Thoracic aorta (tissue), 2 donors: Measurements from ENCODE around the gene ZBTB7C. TPM values are rescaled to one million over a fixed set of nuclear protein-coding genes. Genes with fewer than 3 reads are reported as not detected.
"Not testable (repeated sequence)": the region's sequence is repeated elsewhere in the genome, so short reads cannot be mapped to it uniquely, and the experiment has no call there.

ENCODE experiments used
- ATAC-seq: fragments of 150-250 bp; one replicate; pipeline ENCODE4 v1.8.0; 2017; ENCODE audit warnings: low read depth; ENCODE audit not compliant: insufficient number of reproducible peaks, low FRiP score
- DNase-seq: peaks from one replicate; pipeline ENCODE4 v3.0.0-alpha.2; 2020; ENCODE audit warnings: low spot score
- H3K27ac ChIP-seq, 2 donors: fragments of 200-600 bp; sonication (generic); 1 replicate in 1 of 2; 2 replicates in 1 of 2; pipeline ENCODE4 v1.5.1; 2016; ENCODE audit warnings: mild to moderate bottlenecking in 2 of 2, moderate library complexity in 2 of 2
- H3K27me3 ChIP-seq: fragments of 200-600 bp; sonication (generic); replicated peaks from 2 replicates; pipeline ENCODE4 v1.6.0; 2016; ENCODE audit warnings: mild to moderate bottlenecking; ENCODE audit not compliant: insufficient read depth
- H3K36me3 ChIP-seq: fragments of 200-600 bp; sonication (generic); one replicate; pipeline ENCODE4 v1.5.1; 2016
- H3K4me1 ChIP-seq, 2 donors: fragments of 200-600 bp; sonication (generic); 1 replicate in 1 of 2; 2 replicates in 1 of 2; pipeline versions ENCODE4 v1.5.1 to v1.6.0; 2016; ENCODE audit warnings: low read depth in 2 of 2, mild to moderate bottlenecking in 1 of 2; ENCODE audit not compliant: control insufficient read depth in 1 of 2
- H3K4me3 ChIP-seq: fragments of 200-600 bp; sonication (generic); 2 replicates; pipeline ENCODE4 v1.5.1; 2016; ENCODE audit warnings: mild to moderate bottlenecking
- H3K9me3 ChIP-seq: fragments of 200-600 bp; sonication (generic); 2 replicates; pipeline ENCODE4 v1.5.1; 2016
- total RNA-seq, 2 donors: library from RNA; depleted of rRNA; stranded (reverse); fragments of >200 nt; gene quantifications; one replicate each; pipeline versions ENCODE4 v1.1.0 to v1.2.3, GENCODE V29; 2016
- TF ChIP-seq, protein P1 (sequence below): fragments of 200-600 bp; sonication (generic); IDR thresholded peaks from one replicate; pipeline ENCODE4 v1.5.1; 2019; ENCODE audit warnings: antibody characterized with exemption

ZBTB7C gene
- total RNA-seq, 2 donors from 2014 or later = 9.6 to 10.9 TPM

DNA sequence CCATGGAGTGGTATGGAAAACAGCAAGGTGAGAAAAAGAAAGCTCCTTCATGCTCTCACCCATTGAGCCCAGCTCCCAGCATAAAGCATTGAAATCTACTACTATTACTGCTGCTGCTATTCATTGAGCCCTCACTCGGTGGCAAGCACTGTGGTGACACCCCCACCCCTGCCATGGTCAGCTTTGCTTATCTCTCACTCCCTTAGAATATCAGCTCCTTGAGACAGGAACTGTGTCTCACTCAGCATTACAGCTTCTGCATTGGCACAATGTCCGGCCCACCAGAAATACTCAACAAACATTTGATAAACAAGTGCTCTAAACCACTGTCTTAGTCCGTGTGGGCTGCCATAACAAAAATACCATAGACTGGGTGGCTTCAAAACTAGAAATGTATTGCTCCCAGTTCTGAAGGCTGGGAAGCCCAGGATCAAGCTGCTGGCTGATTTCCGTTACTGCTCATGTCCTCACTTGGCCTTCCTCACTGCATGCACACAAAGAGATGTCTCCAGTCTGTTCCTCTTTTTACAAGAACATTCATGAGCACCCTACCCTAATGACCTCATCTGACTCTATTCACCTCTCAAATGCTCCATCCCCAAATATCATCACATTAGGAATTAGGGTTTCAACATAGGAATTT, 116.3 kb downstream of the ZBTB7C start:
- H3K27ac ChIP-seq = no peak overlapping the region
- H3K4me1 ChIP-seq = peaks cover 15 to 22% of the 10 kb centered on the region in 2 donors
- no peak overlapping the region for H3K4me3 ChIP-seq
- no peaks in the 10 kb centered on the region for H3K9me3 ChIP-seq
- TF ChIP-seq, protein P1, sequence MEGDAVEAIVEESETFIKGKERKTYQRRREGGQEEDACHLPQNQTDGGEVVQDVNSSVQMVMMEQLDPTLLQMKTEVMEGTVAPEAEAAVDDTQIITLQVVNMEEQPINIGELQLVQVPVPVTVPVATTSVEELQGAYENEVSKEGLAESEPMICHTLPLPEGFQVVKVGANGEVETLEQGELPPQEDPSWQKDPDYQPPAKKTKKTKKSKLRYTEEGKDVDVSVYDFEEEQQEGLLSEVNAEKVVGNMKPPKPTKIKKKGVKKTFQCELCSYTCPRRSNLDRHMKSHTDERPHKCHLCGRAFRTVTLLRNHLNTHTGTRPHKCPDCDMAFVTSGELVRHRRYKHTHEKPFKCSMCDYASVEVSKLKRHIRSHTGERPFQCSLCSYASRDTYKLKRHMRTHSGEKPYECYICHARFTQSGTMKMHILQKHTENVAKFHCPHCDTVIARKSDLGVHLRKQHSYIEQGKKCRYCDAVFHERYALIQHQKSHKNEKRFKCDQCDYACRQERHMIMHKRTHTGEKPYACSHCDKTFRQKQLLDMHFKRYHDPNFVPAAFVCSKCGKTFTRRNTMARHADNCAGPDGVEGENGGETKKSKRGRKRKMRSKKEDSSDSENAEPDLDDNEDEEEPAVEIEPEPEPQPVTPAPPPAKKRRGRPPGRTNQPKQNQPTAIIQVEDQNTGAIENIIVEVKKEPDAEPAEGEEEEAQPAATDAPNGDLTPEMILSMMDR = no peak
- H3K27me3 ChIP-seq = no peaks in the 10 kb centered on the region
- H3K36me3 ChIP-seq = no peaks in the 10 kb centered on the region
- DNase-seq (no peak), ATAC-seq (no peak)

DNA sequence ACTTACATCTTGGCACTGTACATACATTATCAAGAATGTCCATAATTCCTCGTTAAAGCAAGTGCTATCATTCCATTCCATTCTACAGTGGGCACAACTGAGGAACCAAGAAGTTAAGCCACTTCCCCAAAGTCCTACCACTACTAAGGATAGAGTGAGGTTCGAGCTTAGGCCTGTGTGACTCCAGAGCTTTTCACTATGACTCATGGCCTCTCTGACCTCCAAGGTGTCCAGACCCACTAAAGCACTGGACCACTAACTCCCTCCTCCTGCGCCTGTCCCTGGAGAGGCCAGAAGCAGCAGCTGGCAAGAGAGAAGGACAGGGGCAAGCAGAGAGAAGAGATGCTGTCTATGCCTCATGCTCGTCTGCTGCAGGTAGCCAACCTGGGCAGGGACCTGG, 117.0 kb downstream of the ZBTB7C start:
- TF ChIP-seq, protein P1 = no peak
- DNase-seq (no peak), ATAC-seq (no peak)
- Histone ChIP-seq H3K4me1 (peaks cover 15 to 22% of the 10 kb centered on the region in 2 donors), H3K9me3 (no peaks in the 10 kb centered on the region), H3K4me3 (no peak overlapping the region), H3K36me3 (no peaks in the 10 kb centered on the region), H3K27me3 (no peaks in the 10 kb centered on the region), H3K27ac (no peak overlapping the region)

DNA sequence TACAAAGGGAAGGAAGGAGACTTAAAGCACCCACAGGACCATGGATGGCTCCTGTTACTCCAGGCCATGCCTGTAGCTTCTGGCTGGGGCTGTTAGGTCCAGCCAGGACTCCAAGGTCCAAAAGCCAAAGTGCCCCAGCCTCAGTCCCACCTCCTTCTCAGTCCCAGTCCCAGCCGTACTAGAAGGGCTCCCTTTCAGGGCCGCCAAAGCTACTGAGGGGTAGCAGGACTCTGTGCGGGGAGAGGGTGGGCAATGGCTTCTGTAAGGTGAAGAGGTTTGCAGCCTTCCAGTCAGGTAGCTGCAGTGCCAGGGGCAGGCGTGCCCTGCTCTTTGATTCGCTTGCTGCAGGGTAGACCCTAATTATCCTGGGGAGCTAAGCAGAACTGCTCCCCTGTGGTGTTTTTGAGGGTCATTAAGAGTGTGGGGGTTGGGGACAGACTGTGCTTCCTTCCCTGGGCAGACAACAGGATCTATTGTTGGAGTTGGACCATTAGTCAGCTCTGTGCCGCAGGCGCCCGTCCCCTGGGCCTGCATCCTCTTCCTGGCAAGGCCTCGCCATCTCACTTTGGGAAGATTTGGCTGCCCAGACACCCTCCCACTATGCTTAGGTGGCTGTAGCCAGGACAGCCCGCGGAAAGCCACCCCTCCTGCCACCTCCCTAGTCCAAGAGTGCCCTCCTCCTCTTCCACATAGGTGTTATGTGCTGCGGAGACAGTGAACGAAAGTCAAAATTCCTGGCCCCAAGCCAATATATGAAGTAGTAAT, 118.8 kb downstream of the ZBTB7C start:
- no peaks in the 10 kb centered on the region for H3K36me3 ChIP-seq
- ATAC-seq (no peak), DNase-seq (no peak)
- no peaks in the 10 kb centered on the region for H3K9me3 ChIP-seq
- TF ChIP-seq, protein P1 = no peak
- no peaks in the 10 kb centered on the region for H3K27me3 ChIP-seq
- H3K27ac ChIP-seq = no peak overlapping the region
- H3K4me3 ChIP-seq = no peak overlapping the region
- H3K4me1 ChIP-seq = peaks cover 12 to 15% of the 10 kb centered on the region in 2 donors

DNA sequence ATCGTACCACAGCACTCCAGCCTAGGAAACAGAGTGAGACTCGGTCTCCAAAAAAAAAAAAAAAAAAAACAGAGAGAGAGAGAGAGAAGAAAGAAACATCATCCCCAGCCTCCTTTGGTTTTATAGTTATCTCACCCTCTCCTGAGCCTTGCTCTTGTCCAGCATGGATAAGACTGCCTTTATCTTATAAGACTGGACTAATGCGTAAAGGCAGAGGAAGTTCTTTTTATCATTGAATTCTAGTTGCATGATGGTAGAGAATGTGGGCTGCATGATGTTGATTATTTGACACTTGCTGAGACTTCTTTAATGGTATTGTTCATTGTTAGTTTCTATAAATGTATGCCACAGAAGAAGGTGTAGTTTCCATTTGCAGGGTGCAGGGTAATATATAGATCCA, 124.4 kb downstream of the ZBTB7C start:
- no peaks in the 10 kb centered on the region for H3K27me3 ChIP-seq
- TF ChIP-seq, protein P1 = no peak
- H3K9me3 ChIP-seq = no peaks in the 10 kb centered on the region
- ATAC-seq (no peak), DNase-seq (no peak)
- H3K27ac ChIP-seq = no peak overlapping the region
- H3K4me1 ChIP-seq = no peaks in the 10 kb centered on the region
- no peak overlapping the region for H3K4me3 ChIP-seq
- no peaks in the 10 kb centered on the region for H3K36me3 ChIP-seq

DNA sequence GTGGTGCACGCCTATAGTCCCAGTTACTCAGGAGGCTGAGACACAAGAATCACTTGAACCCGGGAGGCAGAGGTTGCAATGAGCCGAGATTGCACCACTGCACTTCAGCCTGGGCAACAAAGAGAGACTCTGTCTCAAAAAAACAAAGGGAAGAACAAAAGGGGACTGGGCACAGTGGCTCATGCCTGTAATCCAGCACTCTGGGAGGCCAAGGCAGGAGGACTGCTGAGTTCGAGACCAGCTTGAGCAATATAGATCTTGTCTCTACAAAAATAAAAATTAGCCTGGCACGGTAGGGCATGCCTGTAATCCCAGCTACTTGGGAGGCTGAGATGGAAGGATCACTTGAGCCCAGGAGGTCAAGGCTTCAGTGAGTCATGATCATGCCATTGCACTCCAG, 125.2 kb downstream of the ZBTB7C start:
- not testable (repeated sequence) for H3K9me3 ChIP-seq, ATAC-seq

DNA sequence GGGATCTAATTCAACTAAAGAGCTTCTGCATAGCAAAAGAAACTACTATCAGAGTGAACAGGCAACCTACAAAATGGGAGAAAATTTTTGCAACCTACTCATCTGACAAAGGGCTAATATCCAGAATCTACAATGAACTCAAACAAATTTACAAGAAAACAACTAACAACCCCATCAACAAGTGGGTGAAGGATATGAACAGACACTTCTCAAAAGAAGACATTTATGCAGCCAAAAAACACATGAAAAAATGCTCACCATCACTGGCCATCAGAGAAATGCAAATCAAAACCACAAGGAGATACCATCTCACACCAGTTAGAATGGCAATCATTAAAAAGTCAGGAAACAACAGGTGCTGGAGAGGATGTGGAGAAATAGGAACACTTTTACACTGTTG, 127.7 kb downstream of the ZBTB7C start:
- not testable (repeated sequence) for H3K9me3 ChIP-seq, DNase-seq, H3K27ac ChIP-seq, ATAC-seq, H3K4me3 ChIP-seq, H3K36me3 ChIP-seq, H3K27me3 ChIP-seq, H3K4me1 ChIP-seq

More for the DNA sequence above, 125.2 kb downstream of the ZBTB7C start:
- not testable (repeated sequence) for H3K4me3 ChIP-seq, DNase-seq, H3K4me1 ChIP-seq, H3K27ac ChIP-seq, H3K27me3 ChIP-seq, H3K36me3 ChIP-seq
